CD8-positive, alpha-beta memory T cell (primary cell): ENCODE results near the gene DSCAML1. TPM values are rescaled to one million over a fixed set of nuclear protein-coding genes. Genes with fewer than 3 reads are reported as not detected.

ENCODE experiments used
- CTCF ChIA-PET: fragments of 350-600 bp; sonication (Branson Sonifier 250); formaldehyde crosslinking; loops from one replicate; lab custom pipeline; 2021; ENCODE audit warnings: antibody characterized with exemption; lab: Charles Lee
- POLR2A ChIA-PET: fragments of 350-600 bp; sonication (Branson Sonifier 250); formaldehyde crosslinking; loops from one replicate; lab custom pipeline; 2021; ENCODE audit warnings: antibody characterized with exemption; lab: Charles Lee
- DNase-seq, 5 donors: peaks; one replicate each; pipeline versions ENCODE4 v3.0.0 to v3.0.0-alpha.2; 2020 to 2022; ENCODE audit warnings: mixed read lengths in 1 of 5
- H3K27ac ChIP-seq: one replicate; pipeline ENCODE4 v1.7.0; 2013; ENCODE audit warnings: low read depth, mild to moderate bottlenecking, low read length, moderate library complexity
- H3K27me3 ChIP-seq: 2 replicates; pipeline ENCODE4 v1.7.0; 2013; ENCODE audit warnings: low read length, mild to moderate bottlenecking; ENCODE audit not compliant: insufficient read depth, poor library complexity, severe bottlenecking
- H3K36me3 ChIP-seq: 2 replicates; pipeline ENCODE4 v1.7.0; 2013; ENCODE audit warnings: mild to moderate bottlenecking, low read length, moderate library complexity; ENCODE audit not compliant: insufficient read depth
- H3K4me1 ChIP-seq: 2 replicates; pipeline ENCODE4 v1.7.0; 2013; ENCODE audit warnings: mild to moderate bottlenecking, low read length, moderate library complexity; ENCODE audit not compliant: insufficient read depth
- H3K4me3 ChIP-seq: 2 replicates; pipeline ENCODE4 v1.7.0; 2013; ENCODE audit warnings: mild to moderate bottlenecking, low read length
- H3K9me3 ChIP-seq: 2 replicates; pipeline ENCODE4 v1.7.0; 2013; ENCODE audit warnings: mild to moderate bottlenecking, low read length
- H3K27ac Mint-ChIP-seq, 8 donors: one replicate each; pipeline ENCODE4 v1.8.0; 2020 to 2021; ENCODE audit warnings: mixed read lengths in 8 of 8, mild to moderate bottlenecking in 6 of 8, inconsistent platforms in 3 of 8, moderate library complexity in 3 of 8
- H3K27me3 Mint-ChIP-seq, 2 donors: one replicate each; pipeline ENCODE4 v1.8.0; 2020 to 2021; ENCODE audit warnings: mixed read lengths in 2 of 2, mild to moderate bottlenecking in 1 of 2, moderate library complexity in 1 of 2
- H3K36me3 Mint-ChIP-seq, 3 donors: one replicate each; pipeline ENCODE4 v1.8.0; 2020 to 2021; ENCODE audit warnings: mixed read lengths in 3 of 3, inconsistent platforms in 1 of 3, mild to moderate bottlenecking in 1 of 3
- H3K4me1 Mint-ChIP-seq, 3 donors: one replicate each; pipeline ENCODE4 v1.8.0; 2020 to 2021; ENCODE audit warnings: mixed read lengths in 3 of 3, inconsistent platforms in 1 of 3, mild to moderate bottlenecking in 1 of 3
- H3K4me3 Mint-ChIP-seq, 7 donors: one replicate each; pipeline ENCODE4 v1.8.0; 2020 to 2021; ENCODE audit warnings: mixed read lengths in 7 of 7, mild to moderate bottlenecking in 6 of 7, moderate library complexity in 4 of 7, inconsistent platforms in 2 of 7
- H3K9me3 Mint-ChIP-seq, 5 donors: one replicate each; pipeline ENCODE4 v1.8.0; 2020 to 2022; ENCODE audit warnings: mixed read lengths in 5 of 5, mild to moderate bottlenecking in 3 of 5, moderate library complexity in 2 of 5, inconsistent platforms in 1 of 5
- polyA plus RNA-seq: library from polyadenylated mRNA; unstranded; fragments of 300-500 nt; fragmentation: Illumina TruSeq; gene quantifications from one replicate; pipeline ENCODE4 v1.2.3, GENCODE V29; 2021
- total RNA-seq, 2 experiments: library from RNA; stranded (reverse); gene quantifications; one replicate each; pipeline ENCODE4 v1.2.3, GENCODE V29; 2021

Gene DSCAML1
- total and polyA plus RNA-seq, 3 experiments from 2014 or later: 0.48 to 0.91 TPM; not detected in 1

- DNase-seq: peak in 1 of 5 donors; percentile 23
- ChIA-PET POLR2A (no interaction called here), CTCF (no interaction called here)
- peaks cover 22 to 24% of the 10 kb centered on the region in 2 donors for H3K27me3 Mint-ChIP-seq
- H3K27ac ChIP-seq: no peak overlapping the region
- H3K9me3 ChIP-seq: no peaks in the 10 kb centered on the region
- H3K4me3 ChIP-seq: no peak overlapping the region
- no peaks in the 10 kb centered on the region for H3K36me3 Mint-ChIP-seq
- H3K4me1 ChIP-seq: no peaks in the 10 kb centered on the region
- H3K4me1 Mint-ChIP-seq: no peaks in the 10 kb centered on the region
- no peak overlapping the region for H3K4me3 Mint-ChIP-seq
- no peaks in the 10 kb centered on the region for H3K36me3 ChIP-seq
- peaks cover 0 to 4% (median 0%) of the 10 kb centered on the region in 5 donors for H3K9me3 Mint-ChIP-seq
- H3K27ac Mint-ChIP-seq: no peak overlapping the region
- H3K27me3 ChIP-seq: no peaks in the 10 kb centered on the region
Measured at GRCh38 chr11:117552626-117553025, 244.4 kb downstream of the DSCAML1 start.

- Histone ChIP-seq H3K4me3 (no peak overlapping the region), H3K9me3 (no peaks in the 10 kb centered on the region), H3K4me1 (no peaks in the 10 kb centered on the region), H3K36me3 (no peaks in the 10 kb centered on the region), H3K27ac (no peak overlapping the region), H3K27me3 (no peaks in the 10 kb centered on the region)
- no peak overlapping the region for H3K27ac Mint-ChIP-seq
- H3K9me3 Mint-ChIP-seq: peaks cover 0 to 4% (median 0%) of the 10 kb centered on the region in 5 donors
- ChIA-PET CTCF (no interaction called here), POLR2A (no interaction called here)
- no peaks in the 10 kb centered on the region for H3K4me1 Mint-ChIP-seq
- H3K27me3 Mint-ChIP-seq: peaks cover 22% of the 10 kb centered on the region in 2 donors
- H3K36me3 Mint-ChIP-seq: no peaks in the 10 kb centered on the region
- DNase-seq: peak in 1 of 5 donors; percentile 8
- no peak overlapping the region for H3K4me3 Mint-ChIP-seq
Measured at GRCh38 chr11:117551761-117552343, 245.2 kb downstream of the DSCAML1 start.

- no peak for DNase-seq
- no peaks in the 10 kb centered on the region for H3K4me1 ChIP-seq
- H3K27ac Mint-ChIP-seq: no peak overlapping the region
- H3K4me3 Mint-ChIP-seq: no peak overlapping the region
- ChIA-PET POLR2A (no interaction called here), CTCF (no interaction called here)
- no peaks in the 10 kb centered on the region for H3K36me3 ChIP-seq
- H3K4me3 ChIP-seq: no peak overlapping the region
- H3K27ac ChIP-seq: no peak overlapping the region
- peaks cover 0 to 4% (median 0%) of the 10 kb centered on the region in 5 donors for H3K9me3 Mint-ChIP-seq
- no peaks in the 10 kb centered on the region for H3K36me3 Mint-ChIP-seq
- no peaks in the 10 kb centered on the region for H3K27me3 ChIP-seq
- H3K9me3 ChIP-seq: no peaks in the 10 kb centered on the region
- H3K27me3 Mint-ChIP-seq: peaks cover 18 to 22% of the 10 kb centered on the region in 2 donors
- H3K4me1 Mint-ChIP-seq: no peaks in the 10 kb centered on the region
Measured at GRCh38 chr11:117550466-117550865, 246.6 kb downstream of the DSCAML1 start.

- Mint-ChIP-seq H3K4me1 (no peaks in the 10 kb centered on the region), H3K27ac (no peak overlapping the region), H3K4me3 (no peak overlapping the region), H3K9me3 (peaks cover 0 to 8% (median 0%) of the 10 kb centered on the region in 5 donors), H3K27me3 (peaks cover 16% of the 10 kb centered on the region in 2 donors), H3K36me3 (no peaks in the 10 kb centered on the region)
- DNase-seq: no peak
- no peaks in the 10 kb centered on the region for H3K4me1 ChIP-seq
- no peaks in the 10 kb centered on the region for H3K27me3 ChIP-seq
- no peak overlapping the region for H3K4me3 ChIP-seq
- H3K36me3 ChIP-seq: no peaks in the 10 kb centered on the region
- ChIA-PET CTCF (no interaction called here), POLR2A (no interaction called here)
- H3K9me3 ChIP-seq: no peaks in the 10 kb centered on the region
- H3K27ac ChIP-seq: no peak overlapping the region
Measured at GRCh38 chr11:117549417-117549816, 247.6 kb downstream of the DSCAML1 start.

- Mint-ChIP-seq H3K27me3 (peaks cover 16% of the 10 kb centered on the region in 2 donors), H3K9me3 (peaks cover 0 to 8% (median 0%) of the 10 kb centered on the region in 5 donors), H3K27ac (no peak overlapping the region), H3K36me3 (no peaks in the 10 kb centered on the region), H3K4me1 (no peaks in the 10 kb centered on the region), H3K4me3 (no peak overlapping the region)
- POLR2A ChIA-PET: no interaction called here
- Histone ChIP-seq H3K27ac (no peak overlapping the region), H3K4me1 (no peaks in the 10 kb centered on the region), H3K4me3 (no peak overlapping the region), H3K9me3 (no peaks in the 10 kb centered on the region), H3K27me3 (no peaks in the 10 kb centered on the region), H3K36me3 (no peaks in the 10 kb centered on the region)
- peak in 1 of 5 donors; percentile 30 for DNase-seq
- CTCF ChIA-PET: no interaction called here
Measured at GRCh38 chr11:117548876-117549275, 248.1 kb downstream of the DSCAML1 start.

- CTCF ChIA-PET: no interaction called here
- peak in 1 of 5 donors; percentile 29 for DNase-seq
- H3K4me3 ChIP-seq: no peak overlapping the region
- H3K36me3 ChIP-seq: no peaks in the 10 kb centered on the region
- H3K27me3 ChIP-seq: no peaks in the 10 kb centered on the region
- Mint-ChIP-seq H3K4me1 (no peaks in the 10 kb centered on the region), H3K27ac (peak overlapping the region in 1 of 8 donors; percentile 54), H3K9me3 (peaks cover 0 to 8% (median 0%) of the 10 kb centered on the region in 5 donors), H3K36me3 (no peaks in the 10 kb centered on the region), H3K27me3 (peaks cover 11 to 16% of the 10 kb centered on the region in 2 donors), H3K4me3 (no peak overlapping the region)
- no peaks in the 10 kb centered on the region for H3K9me3 ChIP-seq
- H3K4me1 ChIP-seq: no peaks in the 10 kb centered on the region
- no peak overlapping the region for H3K27ac ChIP-seq
- POLR2A ChIA-PET: no interaction called here
Measured at GRCh38 chr11:117547946-117548345, 249.1 kb downstream of the DSCAML1 start.

- Histone ChIP-seq H3K4me3 (no peak overlapping the region), H3K4me1 (no peaks in the 10 kb centered on the region), H3K36me3 (no peaks in the 10 kb centered on the region), H3K27me3 (no peaks in the 10 kb centered on the region), H3K27ac (no peak overlapping the region), H3K9me3 (no peaks in the 10 kb centered on the region)
- peak in 1 of 5 donors; percentile 17 for DNase-seq
- H3K4me1 Mint-ChIP-seq: no peaks in the 10 kb centered on the region
- ChIA-PET CTCF (no interaction called here), POLR2A (no interaction called here)
- peaks cover 11 to 15% of the 10 kb centered on the region in 2 donors for H3K27me3 Mint-ChIP-seq
- H3K27ac Mint-ChIP-seq: no peak overlapping the region
- H3K9me3 Mint-ChIP-seq: peaks cover 0 to 8% (median 0%) of the 10 kb centered on the region in 5 donors
- H3K4me3 Mint-ChIP-seq: no peak overlapping the region
- no peaks in the 10 kb centered on the region for H3K36me3 Mint-ChIP-seq
Measured at GRCh38 chr11:117547195-117547850, 249.7 kb downstream of the DSCAML1 start.

GRCh38 chr11:117546431-117547194 is 250.4 kb downstream of the DSCAML1 start:
- H3K4me1 ChIP-seq: no peaks in the 10 kb centered on the region
- Mint-ChIP-seq H3K4me1 (no peaks in the 10 kb centered on the region), H3K36me3 (no peaks in the 10 kb centered on the region), H3K9me3 (peaks cover 0 to 8% (median 0%) of the 10 kb centered on the region in 5 donors), H3K4me3 (no peak overlapping the region), H3K27me3 (peaks cover 8 to 10% of the 10 kb centered on the region in 2 donors), H3K27ac (no peak overlapping the region)
- H3K27me3 ChIP-seq: no peaks in the 10 kb centered on the region
- H3K36me3 ChIP-seq: no peaks in the 10 kb centered on the region
- H3K9me3 ChIP-seq: no peaks in the 10 kb centered on the region
- H3K4me3 ChIP-seq: no peak overlapping the region
- peak in 1 of 5 donors; percentile 3 for DNase-seq
- ChIA-PET CTCF (no interaction called here), POLR2A (no interaction called here)
- H3K27ac ChIP-seq: no peak overlapping the region
